CD4-positive, alpha-beta T cell treated with Interleukin-21 for 1 hour (primary cell): Measurements from ENCODE around the gene ZNF532.
"Not testable (repeated sequence)": the region's sequence is repeated elsewhere in the genome, so short reads cannot be mapped to it uniquely, and the experiment has no call there.

Experiments
- DNase-seq: peaks from one replicate; pipeline ENCODE4 v3.0.0-alpha.2; 2020

Gene ZNF532

GRCh38 chr18:58901783-58902182 lies 37.1 kb downstream of the ZNF532 start:
- no peak for DNase-seq

- no peak for DNase-seq
Measured at GRCh38 chr18:58902961-58903360, 38.3 kb downstream of the ZNF532 start.

GRCh38 chr18:58903533-58903932 lies 38.9 kb downstream of the ZNF532 start:
- no peak for DNase-seq

- no peak for DNase-seq
Measured at GRCh38 chr18:58905777-58906428, 41.2 kb downstream of the ZNF532 start.

GRCh38 chr18:58908006-58908405 lies 43.3 kb downstream of the ZNF532 start:
- DNase-seq: no peak

- DNase-seq: no peak
Measured at GRCh38 chr18:58909521-58909920, 44.8 kb downstream of the ZNF532 start.

GRCh38 chr18:58911241-58911640 lies 46.6 kb downstream of the ZNF532 start:
- DNase-seq: no peak

GRCh38 chr18:58911766-58912165 lies 47.1 kb downstream of the ZNF532 start:
- DNase-seq: no peak

- no peak for DNase-seq
Measured at GRCh38 chr18:58915006-58915799, 50.5 kb downstream of the ZNF532 start.

GRCh38 chr18:58915995-58916394 lies 51.3 kb downstream of the ZNF532 start:
- no peak for DNase-seq

GRCh38 chr18:58919934-58920333 lies 55.3 kb downstream of the ZNF532 start:
- DNase-seq: not testable (repeated sequence)

- no peak for DNase-seq
Measured at GRCh38 chr18:58922995-58923394, 58.3 kb downstream of the ZNF532 start.

GRCh38 chr18:58924473-58924872 lies 59.8 kb downstream of the ZNF532 start:
- DNase-seq: no peak

GRCh38 chr18:58927659-58928058 lies 63.0 kb downstream of the ZNF532 start:
- no peak for DNase-seq

GRCh38 chr18:58928386-58928785 lies 63.7 kb downstream of the ZNF532 start:
- DNase-seq: no peak

GRCh38 chr18:58929206-58929605 lies 64.5 kb downstream of the ZNF532 start:
- no peak for DNase-seq

GRCh38 chr18:58934356-58934755 lies 69.7 kb downstream of the ZNF532 start:
- DNase-seq: no peak

GRCh38 chr18:58934933-58935577 lies 70.4 kb downstream of the ZNF532 start:
- DNase-seq: no peak

GRCh38 chr18:58937071-58937886 lies 72.6 kb downstream of the ZNF532 start:
- DNase-seq: no peak

GRCh38 chr18:58937887-58938267 lies 73.2 kb downstream of the ZNF532 start:
- no peak for DNase-seq

- no peak for DNase-seq
Measured at GRCh38 chr18:58941426-58942099, 76.9 kb downstream of the ZNF532 start.

GRCh38 chr18:58943896-58944295 lies 79.2 kb downstream of the ZNF532 start:
- DNase-seq: no peak
